Fibroblast of lung (primary cell): ENCODE measurements around the gene G3BP2. TPM values are rescaled to one million over a fixed set of nuclear protein-coding genes. Genes with fewer than 3 reads are reported as not detected.

ENCODE experiments used
- DNase-seq, 2 donors: peaks; one replicate each; pipeline versions ENCODE4 v3.0.0 to v3.0.0-alpha.2; 2010; ENCODE audit warnings: low read depth in 2 of 2
- H2AFZ ChIP-seq: 2 replicates; pipeline ENCODE4 v1.5.1; 2012; ENCODE audit warnings: low read length, control low read depth, inconsistent platforms
- H3K27ac ChIP-seq: 2 replicates; pipeline ENCODE4 v1.5.1; 2011; ENCODE audit warnings: low read length, control low read depth; ENCODE audit not compliant: insufficient read depth
- H3K27me3 ChIP-seq: 2 replicates; pipeline ENCODE4 v1.5.1; 2011; ENCODE audit warnings: mild to moderate bottlenecking, low read length; ENCODE audit not compliant: control insufficient read depth, insufficient read depth
- H3K36me3 ChIP-seq: 2 replicates; pipeline ENCODE4 v1.5.1; 2011; ENCODE audit warnings: low read length; ENCODE audit not compliant: control insufficient read depth, insufficient read depth
- H3K4me1 ChIP-seq: 2 replicates; pipeline ENCODE4 v1.5.1; 2011; ENCODE audit warnings: low read length; ENCODE audit not compliant: control insufficient read depth, insufficient read depth; ENCODE audit errors: extremely low read depth
- H3K4me2 ChIP-seq: 2 replicates; pipeline ENCODE4 v1.5.1; 2011; ENCODE audit warnings: low read length, control low read depth; ENCODE audit not compliant: insufficient read depth; ENCODE audit errors: extremely low read depth
- H3K4me3 ChIP-seq, 4 experiments: fragments of 200-600 bp in 1 of 4; sonication (generic) in 1 of 4; replicated peaks in 1 of 4; 2 replicates each; pipeline ENCODE4 v1.5.1; 2011 to 2016; ENCODE audit warnings: low read length in 4 of 4, low read depth in 3 of 4, mild to moderate bottlenecking in 3 of 4, control low read depth in 2 of 4, inconsistent platforms in 1 of 4, mixed read lengths in 1 of 4; ENCODE audit not compliant: insufficient read depth in 1 of 4; ENCODE audit errors: control extremely low read depth in 1 of 4
- H3K79me2 ChIP-seq: 2 replicates; pipeline ENCODE4 v1.5.1; 2012; ENCODE audit warnings: mild to moderate bottlenecking, low read length, inconsistent platforms; ENCODE audit not compliant: control insufficient read depth, insufficient read depth
- H3K9ac ChIP-seq: 2 replicates; pipeline ENCODE4 v1.5.1; 2011; ENCODE audit warnings: mild to moderate bottlenecking, low read length, control low read depth; ENCODE audit not compliant: insufficient read depth
- H3K9me3 ChIP-seq: 2 replicates; pipeline ENCODE4 v1.5.1; 2012; ENCODE audit warnings: low read depth, low read length; ENCODE audit not compliant: control insufficient read depth, insufficient read depth
- H4K20me1 ChIP-seq: 2 replicates; pipeline ENCODE4 v1.5.1; 2011; ENCODE audit warnings: low read length; ENCODE audit not compliant: control insufficient read depth, insufficient read depth; ENCODE audit errors: extremely low read depth
- CTCF ChIP-seq, 2 donors: IDR thresholded peaks in 1 of 2; conservative IDR thresholded peaks in 1 of 2; 1 replicate in 1 of 2; 2 replicates in 1 of 2; pipeline ENCODE4 v1.5.1; 2011 to 2012; ENCODE audit warnings: low read length in 2 of 2, control low read depth in 1 of 2, inconsistent platforms in 1 of 2, low read depth in 1 of 2, mild to moderate bottlenecking in 1 of 2
- EZH2 ChIP-seq: IDR thresholded peaks from 2 replicates; pipeline ENCODE4 v1.5.1; 2012; ENCODE audit warnings: low read length, control low read depth, mild to moderate bottlenecking; ENCODE audit errors: missing control alignments
- polyA plus RNA-seq, 2 donors: library from polyadenylated mRNA; depleted of rRNA in 1 of 2; stranded (reverse) in 1 of 2; unstranded in 1 of 2; fragments of >200 nt; gene quantifications; 2 replicates each; pipeline ENCODE4 v1.2.1, GENCODE V29; 2011 to 2012; ENCODE audit warnings: missing spikeins in 1 of 2
- total RNA-seq: library from RNA; depleted of rRNA; stranded (reverse); fragments of >200 nt; gene quantifications from 2 replicates; pipeline ENCODE4 v1.2.1, GENCODE V29; 2014

Gene G3BP2
- total and polyA plus RNA-seq, 2 donors (not counting 1 experiment from before 2014, with no cell fraction given), result 143 TPM

- H3K4me3 ChIP-seq, result no peak overlapping the region
- no peak overlapping the region for H2AFZ ChIP-seq
- H4K20me1 ChIP-seq, result no peaks in the 10 kb centered on the region
- no peak overlapping the region for H3K4me2 ChIP-seq
- H3K36me3 ChIP-seq, result peaks cover 1% of the 10 kb centered on the region
- no peak for DNase-seq
- no peaks in the 10 kb centered on the region for H3K9me3 ChIP-seq
- H3K9ac ChIP-seq, result no peak overlapping the region
- no peaks in the 10 kb centered on the region for H3K79me2 ChIP-seq
- no peaks in the 10 kb centered on the region for H3K27me3 ChIP-seq
- TF ChIP-seq EZH2, result no peak
- TF ChIP-seq CTCF (conservative IDR thresholded peaks at IDR 0.05 in 1 of 2, IDR thresholded peaks at IDR 0.05 in 1 of 2; ENCODE audit: low read depth in 1 of 2, low read length in 2 of 2), result peak; percentile 34 to 40
- no peak overlapping the region for H3K27ac ChIP-seq
- no peaks in the 10 kb centered on the region for H3K4me1 ChIP-seq
Observed at GRCh38 chr4:75708218-75708691, 35.0 kb upstream of the G3BP2 start.

GRCh38 chr4:75705198-75705977, 32.2 kb upstream of the G3BP2 start:
- Histone ChIP-seq H3K4me2 (no peak overlapping the region), H3K36me3 (peaks cover 1% of the 10 kb centered on the region), H3K9me3 (no peaks in the 10 kb centered on the region), H3K4me3 (no peak overlapping the region), H3K27me3 (no peaks in the 10 kb centered on the region), H3K4me1 (no peaks in the 10 kb centered on the region), H3K27ac (no peak overlapping the region), H3K79me2 (no peaks in the 10 kb centered on the region), H4K20me1 (no peaks in the 10 kb centered on the region), H3K9ac (no peak overlapping the region), H2AFZ (no peak overlapping the region)
- DNase-seq, result no peak
- TF ChIP-seq CTCF (conservative IDR thresholded peaks at IDR 0.05 in 1 of 2, IDR thresholded peaks at IDR 0.05 in 1 of 2; ENCODE audit: low read depth in 1 of 2, low read length in 2 of 2) (no peak), EZH2 (no peak)

- H3K9ac ChIP-seq, result no peak overlapping the region
- H3K4me1 ChIP-seq, result no peaks in the 10 kb centered on the region
- TF ChIP-seq EZH2 (no peak), CTCF (conservative IDR thresholded peaks at IDR 0.05 in 1 of 2, IDR thresholded peaks at IDR 0.05 in 1 of 2; ENCODE audit: low read depth in 1 of 2, low read length in 2 of 2) (no peak)
- peaks cover 1% of the 10 kb centered on the region for H3K36me3 ChIP-seq
- H2AFZ ChIP-seq, result no peak overlapping the region
- no peak overlapping the region for H3K4me2 ChIP-seq
- H4K20me1 ChIP-seq, result no peaks in the 10 kb centered on the region
- H3K79me2 ChIP-seq, result no peaks in the 10 kb centered on the region
- H3K27me3 ChIP-seq, result no peaks in the 10 kb centered on the region
- H3K27ac ChIP-seq, result no peak overlapping the region
- H3K4me3 ChIP-seq, result no peak overlapping the region
- DNase-seq, result no peak
- H3K9me3 ChIP-seq, result no peaks in the 10 kb centered on the region
Observed at GRCh38 chr4:75702919-75703411, 29.8 kb upstream of the G3BP2 start.
